HG02588 (cell line): ENCODE measurements around the gene APPBP2.
"Not testable (repeated sequence)": the region's sequence is repeated elsewhere in the genome, so short reads cannot be mapped to it uniquely, and the experiment has no call there.

Experiments
- ATAC-seq: cut with Tn5 transposase; IDR thresholded peaks from one replicate; pipeline ENCODE4 v1.9.1; 2021; ENCODE audit warnings: mild to moderate bottlenecking, moderate library complexity; ENCODE audit not compliant: unreplicated experiment

Gene APPBP2

GRCh38 chr17:60502145-60502544 is 23.9 kb downstream of the APPBP2 start:
- no peak for ATAC-seq

DNA sequence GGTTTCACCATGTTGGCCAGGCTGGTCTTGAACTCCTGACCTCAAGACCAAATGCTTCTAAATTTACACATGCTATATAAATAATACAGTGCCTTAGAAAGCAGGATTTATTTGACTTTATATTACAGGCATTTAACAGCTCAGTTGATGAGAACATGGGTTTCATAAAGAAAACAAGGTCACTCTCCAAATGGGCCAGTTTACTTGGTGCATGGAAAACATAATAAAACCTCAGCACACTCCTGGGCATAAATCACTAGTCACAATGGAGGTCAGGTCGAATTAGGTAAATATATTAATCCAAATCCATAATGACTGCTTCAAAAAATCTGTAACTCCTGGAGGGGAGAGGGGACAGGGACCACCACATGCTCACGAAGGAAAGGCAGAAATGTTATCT is 24.5 kb downstream of the APPBP2 start:
- no peak for ATAC-seq

DNA sequence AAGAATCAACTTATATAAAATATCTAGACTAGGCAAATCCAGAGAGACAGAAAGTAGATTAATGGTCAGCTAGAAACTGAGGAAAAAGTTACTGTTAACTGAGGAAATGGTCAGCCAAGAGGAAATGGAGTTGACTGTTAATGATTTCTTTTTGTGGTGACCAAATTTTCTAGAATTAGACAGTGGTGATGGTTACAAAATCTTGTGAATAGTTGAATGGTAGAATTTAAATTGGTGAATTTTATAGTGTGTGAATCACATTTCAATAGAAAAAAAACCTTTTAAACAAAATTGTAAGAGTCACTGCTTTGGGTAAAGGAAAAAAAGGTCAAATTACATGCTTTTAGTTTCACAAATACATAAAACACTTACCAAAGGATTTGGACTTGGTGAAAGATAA is 30.0 kb downstream of the APPBP2 start:
- no peak for ATAC-seq

- ATAC-seq = no peak
These were observed 30.8 kb downstream of the APPBP2 start for GRCh38 chr17:60495260-60495659.

- no peak for ATAC-seq
These were observed 32.2 kb downstream of the APPBP2 start for GRCh38 chr17:60493847-60494321.

DNA sequence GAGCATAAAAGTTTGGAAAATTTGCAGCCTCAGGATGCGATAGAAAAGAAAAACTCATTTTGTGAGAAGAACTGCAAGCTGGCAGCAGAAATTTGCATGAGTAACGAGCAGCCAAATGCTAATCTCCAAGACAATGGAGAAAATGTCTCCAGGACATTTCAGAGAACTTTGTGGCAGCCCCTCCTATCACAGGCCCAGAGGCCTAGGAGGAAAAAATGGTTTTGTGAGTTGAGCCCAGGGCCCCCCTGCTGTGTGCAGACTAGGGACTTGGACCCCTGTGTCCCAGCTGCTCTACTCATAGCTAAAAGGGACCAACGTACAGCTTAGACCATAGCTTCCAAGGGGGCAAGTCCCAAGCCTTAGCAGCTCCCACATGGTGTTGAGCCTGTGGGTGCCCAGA is 34.3 kb downstream of the APPBP2 start:
- no peak for ATAC-seq

DNA sequence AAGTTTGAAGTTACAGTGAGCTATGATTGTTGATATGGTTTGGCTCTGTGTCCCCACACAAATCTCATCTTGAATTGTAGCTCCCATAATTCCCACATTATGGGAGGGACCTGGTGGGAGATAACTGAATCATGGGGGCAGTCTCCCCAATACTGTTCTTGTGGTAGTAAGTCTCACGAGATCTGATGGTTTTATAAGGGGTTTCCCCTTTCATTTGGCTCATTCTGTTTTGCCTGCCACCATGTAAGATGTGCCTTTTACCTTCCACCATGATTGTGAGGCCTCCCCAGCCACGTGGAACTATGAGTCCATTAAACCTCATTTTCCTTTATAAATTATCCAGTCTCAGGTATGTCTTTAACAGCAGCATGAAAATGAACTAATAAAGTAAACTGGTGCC is 35.4 kb downstream of the APPBP2 start:
- not testable (repeated sequence) for ATAC-seq

DNA sequence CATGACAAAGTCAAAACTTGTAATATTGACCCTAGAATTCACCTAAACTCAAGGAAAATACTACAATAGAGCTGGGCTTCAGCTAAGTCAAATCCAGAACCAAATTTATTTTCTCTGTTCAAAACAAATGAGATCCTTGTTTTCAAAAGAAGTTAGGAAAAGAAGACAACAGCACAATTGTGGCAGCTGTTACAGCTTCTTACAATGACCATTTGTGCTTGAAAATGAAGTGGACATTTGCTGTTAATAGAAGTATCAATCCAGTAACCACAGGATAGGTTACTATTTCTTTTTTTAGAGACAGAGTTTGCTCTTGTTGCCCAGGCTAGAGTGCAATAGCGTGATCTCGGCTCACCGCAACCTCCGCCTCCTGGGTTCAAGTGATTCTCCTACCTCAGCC is 44.4 kb downstream of the APPBP2 start:
- ATAC-seq = no peak

- ATAC-seq = no peak
These were observed 52.3 kb downstream of the APPBP2 start for GRCh38 chr17:60473788-60474187.

DNA sequence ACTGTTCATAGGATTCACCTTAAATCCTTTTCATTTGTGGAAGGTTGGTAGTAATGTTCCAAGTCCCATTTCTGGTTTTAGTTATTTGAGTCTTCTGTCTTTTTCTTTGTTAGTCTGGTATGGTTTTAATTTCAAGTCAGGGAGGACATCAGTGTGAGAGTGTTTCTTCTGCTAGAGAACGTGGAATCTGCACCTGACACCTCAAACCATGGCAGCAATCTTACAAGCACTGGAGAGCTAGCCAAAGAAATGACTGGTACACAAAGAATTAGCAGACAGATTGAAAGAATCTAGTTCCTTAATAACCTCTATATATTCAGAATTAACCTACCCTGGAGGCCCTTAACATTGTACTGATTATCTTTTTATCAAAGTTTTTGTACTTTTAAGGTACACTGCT is 53.6 kb downstream of the APPBP2 start:
- ATAC-seq = no peak

DNA sequence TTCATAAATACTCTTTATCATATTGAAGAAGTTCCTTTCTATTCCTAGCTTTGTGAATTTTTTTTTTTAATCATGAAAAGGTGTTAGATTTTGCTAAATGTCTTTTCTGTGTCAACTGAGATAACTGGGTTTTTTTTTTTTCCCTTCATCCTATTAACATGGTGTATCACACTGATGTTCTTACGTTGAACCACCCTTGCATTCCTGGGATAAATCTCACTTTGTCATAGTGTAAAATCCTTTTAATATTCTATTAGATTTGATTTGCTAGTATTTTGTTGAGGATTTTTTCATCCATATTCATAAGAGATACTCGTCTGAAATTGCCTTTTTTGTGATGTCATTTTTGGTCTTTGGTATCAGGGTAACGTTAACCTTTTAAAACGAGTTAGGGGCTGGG is 54.6 kb downstream of the APPBP2 start:
- ATAC-seq = no peak

DNA sequence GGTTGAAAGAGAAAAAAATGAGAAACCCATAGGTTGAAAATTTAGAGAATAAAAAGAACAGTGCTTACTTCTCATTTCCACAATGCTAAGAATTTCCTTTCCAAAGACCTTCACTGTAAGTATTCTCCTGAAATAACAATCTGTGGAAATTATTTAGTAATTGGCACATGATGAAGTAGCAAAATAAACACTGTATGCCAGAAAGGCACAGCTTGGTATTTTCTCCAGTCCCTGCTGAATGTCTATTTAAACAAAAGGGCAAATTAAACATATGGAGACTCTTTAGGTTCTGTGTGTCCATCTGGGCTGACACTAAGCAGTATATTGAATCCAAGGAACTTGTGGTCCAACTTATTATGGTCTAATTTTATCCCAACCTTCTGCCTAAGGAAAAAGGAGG is 57.7 kb downstream of the APPBP2 start:
- no peak for ATAC-seq

DNA sequence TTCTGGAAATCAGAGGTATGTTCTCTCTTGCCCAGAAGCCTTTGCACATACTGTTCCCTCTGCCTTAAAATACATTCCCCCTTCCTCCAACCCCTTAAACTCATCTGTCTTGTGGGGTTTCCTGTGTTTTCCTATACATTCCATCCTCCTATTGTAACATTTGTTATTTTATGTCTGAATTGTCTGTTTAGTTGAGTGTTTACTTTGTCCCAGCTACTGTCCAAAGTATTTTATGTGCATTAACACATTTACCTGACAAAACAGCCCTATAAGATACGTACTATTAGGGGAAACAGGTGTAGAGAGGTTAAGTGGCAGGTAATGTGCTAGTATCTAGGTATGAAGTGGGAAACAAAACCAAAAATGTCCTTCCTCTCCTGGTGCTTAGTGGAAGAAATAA is 61.7 kb downstream of the APPBP2 start:
- no peak for ATAC-seq

GRCh38 chr17:60463157-60463835 is 62.7 kb downstream of the APPBP2 start:
- no peak for ATAC-seq

DNA sequence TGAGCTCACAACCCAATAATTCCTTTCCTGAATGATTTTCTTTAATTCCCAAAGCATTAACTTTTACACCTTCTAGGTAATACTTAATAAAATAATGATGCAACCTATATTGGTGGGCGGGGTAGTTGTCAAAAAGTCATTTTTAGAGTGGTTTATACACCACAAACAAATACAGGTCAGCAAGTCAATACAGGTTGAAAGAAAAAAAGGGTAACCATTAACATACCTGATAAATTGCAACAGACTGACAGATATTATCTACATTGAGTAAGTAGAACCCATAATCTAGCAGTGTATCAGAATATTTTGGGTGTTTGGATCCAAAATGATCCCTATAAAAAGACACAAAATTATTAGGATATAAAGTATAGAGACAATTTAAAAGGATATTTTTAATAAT is 64.5 kb downstream of the APPBP2 start:
- no peak for ATAC-seq

GRCh38 chr17:60457148-60457547 is 68.9 kb downstream of the APPBP2 start:
- ATAC-seq = no peak

- ATAC-seq = no peak
These were observed 70.7 kb downstream of the APPBP2 start for GRCh38 chr17:60455378-60455777.

DNA sequence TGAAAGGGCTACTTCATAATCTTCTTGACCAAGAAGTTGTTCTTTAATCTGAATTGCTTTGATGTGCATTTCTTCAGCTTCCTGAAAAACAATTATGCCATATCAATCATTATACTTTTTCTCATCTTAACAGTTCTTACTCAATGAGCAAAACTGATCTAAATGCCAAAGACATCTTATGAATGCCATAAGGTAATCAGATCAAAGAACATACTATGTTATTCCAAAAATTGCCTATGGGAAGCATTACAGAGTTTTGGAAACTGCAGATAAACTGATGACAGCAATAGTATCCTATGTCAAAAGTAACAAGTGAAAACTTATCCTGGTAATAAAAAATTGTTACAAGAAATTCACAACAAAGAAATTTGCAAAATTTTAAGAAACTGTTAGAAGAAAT is 74.1 kb downstream of the APPBP2 start:
- ATAC-seq = no peak

- no peak for ATAC-seq
These were observed 75.0 kb downstream of the APPBP2 start for GRCh38 chr17:60451071-60451470.

- no peak for ATAC-seq
These were observed 78.7 kb downstream of the APPBP2 start for GRCh38 chr17:60447375-60447774.

GRCh38 chr17:60445144-60445543 is 80.9 kb downstream of the APPBP2 start:
- no peak for ATAC-seq

GRCh38 chr17:60443713-60444112 is 82.3 kb downstream of the APPBP2 start:
- ATAC-seq = no peak
